ENCODE results near the gene SYNPO2.

DNA sequence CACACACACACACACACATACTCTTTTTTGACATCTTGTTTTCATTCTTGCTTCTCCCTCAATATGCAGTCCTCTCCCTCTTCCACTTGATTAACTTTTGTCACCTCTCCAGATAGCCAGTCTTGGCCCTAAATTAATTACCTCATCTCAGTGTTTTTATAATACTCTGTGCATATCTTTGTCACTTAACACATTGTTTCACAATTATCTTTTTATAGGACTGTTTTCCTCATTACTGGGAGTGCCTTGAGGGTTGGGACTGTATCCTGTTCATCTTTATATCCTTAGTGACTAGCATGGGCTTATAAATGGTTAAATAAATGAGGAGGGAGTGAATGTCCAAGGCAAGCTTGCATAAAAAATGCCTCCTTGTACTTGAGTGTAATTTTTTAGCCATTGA, 33.1 kb downstream of the SYNPO2 start:
- TF ChIP-seq, protein P1, sequence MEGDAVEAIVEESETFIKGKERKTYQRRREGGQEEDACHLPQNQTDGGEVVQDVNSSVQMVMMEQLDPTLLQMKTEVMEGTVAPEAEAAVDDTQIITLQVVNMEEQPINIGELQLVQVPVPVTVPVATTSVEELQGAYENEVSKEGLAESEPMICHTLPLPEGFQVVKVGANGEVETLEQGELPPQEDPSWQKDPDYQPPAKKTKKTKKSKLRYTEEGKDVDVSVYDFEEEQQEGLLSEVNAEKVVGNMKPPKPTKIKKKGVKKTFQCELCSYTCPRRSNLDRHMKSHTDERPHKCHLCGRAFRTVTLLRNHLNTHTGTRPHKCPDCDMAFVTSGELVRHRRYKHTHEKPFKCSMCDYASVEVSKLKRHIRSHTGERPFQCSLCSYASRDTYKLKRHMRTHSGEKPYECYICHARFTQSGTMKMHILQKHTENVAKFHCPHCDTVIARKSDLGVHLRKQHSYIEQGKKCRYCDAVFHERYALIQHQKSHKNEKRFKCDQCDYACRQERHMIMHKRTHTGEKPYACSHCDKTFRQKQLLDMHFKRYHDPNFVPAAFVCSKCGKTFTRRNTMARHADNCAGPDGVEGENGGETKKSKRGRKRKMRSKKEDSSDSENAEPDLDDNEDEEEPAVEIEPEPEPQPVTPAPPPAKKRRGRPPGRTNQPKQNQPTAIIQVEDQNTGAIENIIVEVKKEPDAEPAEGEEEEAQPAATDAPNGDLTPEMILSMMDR (IDR thresholded peaks at IDR 0.05 in 4 of 5, conservative IDR thresholded peaks at IDR 0.05 in 1 of 5): no peak
- no peak for TF ChIP-seq POLR2A (IDR thresholded peaks at IDR 0.05)

Data from gastrocnemius medialis (tissue), 4 donors.